Left lung (tissue), 10 donors: ENCODE results near the gene CARD9. TPM values are rescaled to one million over a fixed set of nuclear protein-coding genes. Genes with fewer than 3 reads are reported as not detected.

Experiments used
- ATAC-seq: fragments of 200-7000 bp; cut with Tn5 transposase; one replicate; pipeline ENCODE4 v1.9.1; 2020; ENCODE audit warnings: moderate library complexity
- DNase-seq, 4 donors: peaks; one replicate each; pipeline ENCODE4 v3.0.0-alpha.2; 2013 to 2020
- H3K27ac ChIP-seq, 2 donors: fragments of 200-600 bp; sonication (generic) in 1 of 2; one replicate each; pipeline versions ENCODE4 v1.5.0 to v1.8.0; 2020 to 2021
- H3K27me3 ChIP-seq, 2 donors: fragments of 200-600 bp; sonication (generic) in 1 of 2; one replicate each; pipeline versions ENCODE4 v1.5.0 to v1.8.0; 2020 to 2021
- H3K36me3 ChIP-seq, 2 donors: fragments of 200-600 bp; sonication (generic) in 1 of 2; one replicate each; pipeline versions ENCODE4 v1.5.0 to v1.8.0; 2020 to 2021
- H3K4me1 ChIP-seq, 2 donors: fragments of 200-600 bp; one replicate each; pipeline ENCODE4 v1.8.0; 2021
- H3K4me3 ChIP-seq, 2 donors: fragments of 200-600 bp; sonication (generic) in 1 of 2; one replicate each; pipeline versions ENCODE4 v1.5.0 to v1.8.0; 2020 to 2021; ENCODE audit warnings: mild to moderate bottlenecking in 1 of 2
- H3K9me3 ChIP-seq, 2 donors: fragments of 200-600 bp; sonication (generic) in 1 of 2; one replicate each; pipeline versions ENCODE4 v1.5.0 to v1.8.0; 2020 to 2021
- intact Hi-C, 2 donors: fragments of 100-400 bp; cut with DNase I; formaldehyde crosslinking; loops; one replicate each; pipeline versions ENCODE4 v1.11.2 to v1.14.2; 2022
- polyA plus RNA-seq, 6 donors: library from polyadenylated mRNA; unstranded; fragments of 120-200 nt; gene quantifications; one replicate each; pipeline ENCODE4 v1.2.1, GENCODE V29; 2013; ENCODE audit not compliant: insufficient read length in 6 of 6
- total RNA-seq, 2 donors: library from RNA; stranded (reverse); fragmentation: NEBNext Ultra II Directional; extraction: Animal tissue kit (Norgen Biotek cat#: 25700); gene quantifications; one replicate each; pipeline ENCODE4 v1.2.1, GENCODE V29; 2021
- TF ChIP-seq, protein P1 (sequence below), 2 donors: fragments of 200-600 bp; sonication (generic) in 1 of 2; IDR thresholded peaks; one replicate each; pipeline versions ENCODE4 v1.5.0 to v1.8.0; 2021; ENCODE audit warnings: antibody characterized with exemption in 2 of 2
- donor health status: DM: no; HTN: yes; CAD: no.
- donor health status: DM: no; HTN: no; CAD: no.

CARD9 gene
- total and polyA plus RNA-seq, 8 donors, result 0.66 to 11.1 (median 1.4) TPM

DNA sequence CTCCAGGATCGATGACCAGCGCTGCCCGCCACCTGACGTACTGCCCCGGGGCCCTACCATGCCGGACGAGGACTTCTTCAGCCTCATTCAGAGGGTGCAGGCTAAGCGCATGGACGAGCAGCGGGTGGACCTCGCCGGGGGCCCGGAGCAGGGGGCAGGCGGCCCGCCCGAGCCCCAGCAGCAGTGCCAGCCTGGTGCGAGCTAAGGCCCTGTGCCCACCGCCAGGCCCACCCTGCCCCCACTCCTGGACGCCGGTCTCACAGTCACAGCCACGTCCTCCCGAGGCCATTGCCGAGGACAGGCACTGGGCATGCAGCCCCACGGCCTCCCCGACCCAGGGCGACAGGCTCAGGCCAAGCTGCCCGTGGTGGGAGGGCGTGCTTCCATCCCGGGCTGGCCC lies 15.5 kb downstream of the CARD9 start:
- Histone ChIP-seq H3K27me3 (no peaks in the 10 kb centered on the region), H3K27ac (no peak overlapping the region), H3K36me3 (peaks cover 0 to 26% of the 10 kb centered on the region in 2 donors), H3K4me3 (no peak overlapping the region), H3K9me3 (no peaks in the 10 kb centered on the region), H3K4me1 (peaks cover 5 to 18% of the 10 kb centered on the region in 2 donors)
- TF ChIP-seq, protein P1, sequence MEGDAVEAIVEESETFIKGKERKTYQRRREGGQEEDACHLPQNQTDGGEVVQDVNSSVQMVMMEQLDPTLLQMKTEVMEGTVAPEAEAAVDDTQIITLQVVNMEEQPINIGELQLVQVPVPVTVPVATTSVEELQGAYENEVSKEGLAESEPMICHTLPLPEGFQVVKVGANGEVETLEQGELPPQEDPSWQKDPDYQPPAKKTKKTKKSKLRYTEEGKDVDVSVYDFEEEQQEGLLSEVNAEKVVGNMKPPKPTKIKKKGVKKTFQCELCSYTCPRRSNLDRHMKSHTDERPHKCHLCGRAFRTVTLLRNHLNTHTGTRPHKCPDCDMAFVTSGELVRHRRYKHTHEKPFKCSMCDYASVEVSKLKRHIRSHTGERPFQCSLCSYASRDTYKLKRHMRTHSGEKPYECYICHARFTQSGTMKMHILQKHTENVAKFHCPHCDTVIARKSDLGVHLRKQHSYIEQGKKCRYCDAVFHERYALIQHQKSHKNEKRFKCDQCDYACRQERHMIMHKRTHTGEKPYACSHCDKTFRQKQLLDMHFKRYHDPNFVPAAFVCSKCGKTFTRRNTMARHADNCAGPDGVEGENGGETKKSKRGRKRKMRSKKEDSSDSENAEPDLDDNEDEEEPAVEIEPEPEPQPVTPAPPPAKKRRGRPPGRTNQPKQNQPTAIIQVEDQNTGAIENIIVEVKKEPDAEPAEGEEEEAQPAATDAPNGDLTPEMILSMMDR (IDR thresholded peaks at IDR 0.05), result no peak
- intact Hi-C loops, result no loop called here
- no peak for ATAC-seq
- no peak for DNase-seq

DNA sequence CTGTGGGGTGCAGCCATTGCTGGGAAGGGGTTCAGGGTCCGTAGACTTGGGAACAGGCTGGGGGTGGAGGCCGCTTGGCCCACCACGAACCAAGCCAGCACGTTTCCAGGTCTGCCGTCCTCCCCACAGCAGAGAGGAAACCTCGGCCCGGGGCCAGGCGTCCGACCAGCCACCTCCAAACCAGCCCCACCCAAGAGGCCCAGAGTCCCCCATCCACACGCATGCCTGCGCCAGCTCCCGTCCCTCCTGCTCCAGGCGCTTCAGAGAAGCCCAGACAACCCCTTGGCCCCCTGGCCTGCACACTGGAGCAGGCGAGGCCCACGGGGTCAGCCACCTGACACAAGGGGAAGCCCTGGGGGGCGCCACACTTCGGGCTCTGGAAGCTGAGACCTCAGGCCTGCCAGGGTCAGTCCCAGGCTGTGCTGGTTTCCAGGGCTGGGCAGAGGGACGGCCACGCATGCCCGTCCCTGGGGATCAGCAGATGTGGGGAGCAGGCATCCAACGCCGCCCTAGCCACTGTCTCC lies 16.2 kb downstream of the CARD9 start:
- DNase-seq, result no peak
- H3K36me3 ChIP-seq, result peaks cover 0 to 26% of the 10 kb centered on the region in 2 donors
- intact Hi-C loops, result no loop called here
- peaks cover 0 to 10% of the 10 kb centered on the region in 2 donors for H3K4me1 ChIP-seq
- H3K27ac ChIP-seq, result no peak overlapping the region
- TF ChIP-seq, protein P1 (IDR thresholded peaks at IDR 0.05), result no peak
- no peak overlapping the region for H3K4me3 ChIP-seq
- no peak for ATAC-seq
- no peaks in the 10 kb centered on the region for H3K9me3 ChIP-seq
- H3K27me3 ChIP-seq, result no peaks in the 10 kb centered on the region

- ATAC-seq, result no peak
- TF ChIP-seq, protein P1 (IDR thresholded peaks at IDR 0.05), result no peak
- no peak overlapping the region for H3K27ac ChIP-seq
- no peaks in the 10 kb centered on the region for H3K9me3 ChIP-seq
- H3K36me3 ChIP-seq, result peaks cover 0 to 22% of the 10 kb centered on the region in 2 donors
- H3K4me3 ChIP-seq, result no peak overlapping the region
- no peaks in the 10 kb centered on the region for H3K27me3 ChIP-seq
- no peaks in the 10 kb centered on the region for H3K4me1 ChIP-seq
- no peak for DNase-seq
- intact Hi-C loops, result no loop called here
Measured at GRCh38 chr9:136355616-136356557, 17.6 kb downstream of the CARD9 start.

- Histone ChIP-seq H3K9me3 (no peaks in the 10 kb centered on the region), H3K27ac (no peak overlapping the region), H3K36me3 (peaks cover 0 to 19% of the 10 kb centered on the region in 2 donors), H3K4me1 (no peaks in the 10 kb centered on the region), H3K4me3 (no peak overlapping the region), H3K27me3 (no peaks in the 10 kb centered on the region)
- DNase-seq, result no peak
- ATAC-seq, result peak; percentile 11
- TF ChIP-seq, protein P1 (IDR thresholded peaks at IDR 0.05), result no peak
- intact Hi-C loops, result no loop called here
Measured at GRCh38 chr9:136354592-136355085, 18.8 kb downstream of the CARD9 start.
